ENCODE measurements around the gene LRCH3.

DNA sequence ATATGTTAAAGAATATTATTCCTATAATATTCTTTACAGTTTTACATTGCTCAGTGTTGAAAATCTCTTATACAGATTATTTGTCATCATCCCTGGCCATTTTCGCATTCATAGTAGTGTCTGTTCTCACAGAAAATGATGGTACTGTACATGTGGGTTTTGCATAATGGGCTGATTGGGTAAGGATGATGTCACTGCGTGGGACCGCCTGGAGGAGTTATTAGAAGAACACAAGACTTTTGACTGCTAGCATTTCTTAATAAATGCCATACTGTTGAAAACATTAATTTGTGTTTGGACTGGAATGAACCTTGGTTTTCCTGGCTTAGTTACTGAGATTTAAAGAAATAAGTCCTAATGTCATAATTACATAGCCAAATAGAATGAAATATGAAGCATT is 20.3 kb downstream of the LRCH3 start:
- TF ChIP-seq NFE2L2 (IDR thresholded peaks at IDR 0.05; ENCODE audit: low read length) (no peak), FOXJ3 (CRISPR knock-in tag; IDR thresholded peaks at IDR 0.05; ENCODE audit: borderline replicate concordance) (no peak), ZXDC (CRISPR knock-in tag; IDR thresholded peaks at IDR 0.05) (no peak), KDM3A (CRISPR knock-in tag; IDR thresholded peaks at IDR 0.05; ENCODE audit: low read depth) (no peak), SNAPC2 (CRISPR knock-in tag; IDR thresholded peaks at IDR 0.05) (no peak)
- TF ChIP-seq, protein P1, sequence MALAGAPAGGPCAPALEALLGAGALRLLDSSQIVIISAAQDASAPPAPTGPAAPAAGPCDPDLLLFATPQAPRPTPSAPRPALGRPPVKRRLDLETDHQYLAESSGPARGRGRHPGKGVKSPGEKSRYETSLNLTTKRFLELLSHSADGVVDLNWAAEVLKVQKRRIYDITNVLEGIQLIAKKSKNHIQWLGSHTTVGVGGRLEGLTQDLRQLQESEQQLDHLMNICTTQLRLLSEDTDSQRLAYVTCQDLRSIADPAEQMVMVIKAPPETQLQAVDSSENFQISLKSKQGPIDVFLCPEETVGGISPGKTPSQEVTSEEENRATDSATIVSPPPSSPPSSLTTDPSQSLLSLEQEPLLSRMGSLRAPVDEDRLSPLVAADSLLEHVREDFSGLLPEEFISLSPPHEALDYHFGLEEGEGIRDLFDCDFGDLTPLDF (CRISPR knock-in tag; IDR thresholded peaks at IDR 0.05) = no peak
- TF ChIP-seq, protein P2, sequence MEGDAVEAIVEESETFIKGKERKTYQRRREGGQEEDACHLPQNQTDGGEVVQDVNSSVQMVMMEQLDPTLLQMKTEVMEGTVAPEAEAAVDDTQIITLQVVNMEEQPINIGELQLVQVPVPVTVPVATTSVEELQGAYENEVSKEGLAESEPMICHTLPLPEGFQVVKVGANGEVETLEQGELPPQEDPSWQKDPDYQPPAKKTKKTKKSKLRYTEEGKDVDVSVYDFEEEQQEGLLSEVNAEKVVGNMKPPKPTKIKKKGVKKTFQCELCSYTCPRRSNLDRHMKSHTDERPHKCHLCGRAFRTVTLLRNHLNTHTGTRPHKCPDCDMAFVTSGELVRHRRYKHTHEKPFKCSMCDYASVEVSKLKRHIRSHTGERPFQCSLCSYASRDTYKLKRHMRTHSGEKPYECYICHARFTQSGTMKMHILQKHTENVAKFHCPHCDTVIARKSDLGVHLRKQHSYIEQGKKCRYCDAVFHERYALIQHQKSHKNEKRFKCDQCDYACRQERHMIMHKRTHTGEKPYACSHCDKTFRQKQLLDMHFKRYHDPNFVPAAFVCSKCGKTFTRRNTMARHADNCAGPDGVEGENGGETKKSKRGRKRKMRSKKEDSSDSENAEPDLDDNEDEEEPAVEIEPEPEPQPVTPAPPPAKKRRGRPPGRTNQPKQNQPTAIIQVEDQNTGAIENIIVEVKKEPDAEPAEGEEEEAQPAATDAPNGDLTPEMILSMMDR (CRISPR knock-in tag; IDR thresholded peaks at IDR 0.05) = no peak
